Measurements from ENCODE around the gene PGAP6.
A peak's percentile ranks its signal among the peaks of the same experiment; 100 is the strongest.
"Not testable (repeated sequence)": the region's sequence is repeated elsewhere in the genome, so short reads cannot be mapped to it uniquely, and the experiment has no call there.

PGAP6 gene

DNA sequence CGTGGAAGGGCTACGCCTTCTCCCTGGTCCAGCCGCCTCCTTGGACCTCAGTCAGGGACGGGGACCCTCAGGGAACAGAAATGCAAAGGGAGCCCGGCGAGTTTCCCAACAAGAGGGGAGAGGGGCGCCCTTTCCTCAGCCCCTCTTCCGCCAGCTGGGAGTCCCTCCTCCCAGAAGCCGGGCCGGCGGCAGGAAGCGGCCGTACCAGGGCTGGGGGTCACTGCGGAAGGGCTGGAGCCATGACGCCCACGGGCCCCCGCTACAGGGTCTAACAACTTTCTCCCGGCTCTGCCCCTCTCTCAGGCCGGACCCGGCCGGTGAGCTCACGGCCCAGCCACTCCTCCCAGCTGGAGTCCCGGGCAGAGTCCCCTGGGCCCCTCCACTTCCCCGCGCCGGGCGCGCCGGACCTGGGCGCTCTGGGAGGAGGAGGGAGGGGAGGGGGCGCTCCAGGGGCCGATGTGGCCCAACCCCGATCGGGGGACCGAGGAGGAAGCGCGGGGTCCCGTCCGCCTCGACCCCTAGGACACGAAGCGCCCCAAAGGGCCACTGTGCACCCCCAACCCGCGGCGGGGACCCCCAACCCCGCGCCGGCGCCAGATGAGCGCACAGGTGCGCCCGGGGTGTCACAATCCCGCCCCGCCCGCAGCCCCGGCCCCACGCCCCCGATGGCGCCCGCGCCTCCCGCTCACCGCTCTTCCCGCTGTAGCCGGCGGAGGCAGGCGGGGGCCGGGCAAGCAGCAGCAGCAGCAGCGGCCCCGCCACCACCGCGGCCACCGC lies 578 bp downstream of the PGAP6 start:
- DNase-seq, result peak in 1 of 10 donors; percentile 85
- intact Hi-C loops (cut with DNase I), result no loop called here

DNA sequence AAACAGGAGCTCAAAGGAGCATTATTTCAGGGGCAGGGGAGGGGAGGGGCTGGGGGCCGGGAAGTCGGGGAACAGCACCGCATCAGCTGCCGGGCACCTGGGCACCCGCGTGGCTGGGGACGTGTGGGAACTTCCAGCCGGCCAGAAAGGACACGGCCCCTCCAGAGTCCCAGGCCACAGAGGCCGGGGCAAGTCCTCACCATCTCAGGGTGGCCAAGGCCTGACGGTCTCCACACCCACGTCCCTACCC lies 1.1 kb downstream of the PGAP6 start:
- intact Hi-C loops (cut with DNase I), result no loop called here
- no peak for DNase-seq

DNA sequence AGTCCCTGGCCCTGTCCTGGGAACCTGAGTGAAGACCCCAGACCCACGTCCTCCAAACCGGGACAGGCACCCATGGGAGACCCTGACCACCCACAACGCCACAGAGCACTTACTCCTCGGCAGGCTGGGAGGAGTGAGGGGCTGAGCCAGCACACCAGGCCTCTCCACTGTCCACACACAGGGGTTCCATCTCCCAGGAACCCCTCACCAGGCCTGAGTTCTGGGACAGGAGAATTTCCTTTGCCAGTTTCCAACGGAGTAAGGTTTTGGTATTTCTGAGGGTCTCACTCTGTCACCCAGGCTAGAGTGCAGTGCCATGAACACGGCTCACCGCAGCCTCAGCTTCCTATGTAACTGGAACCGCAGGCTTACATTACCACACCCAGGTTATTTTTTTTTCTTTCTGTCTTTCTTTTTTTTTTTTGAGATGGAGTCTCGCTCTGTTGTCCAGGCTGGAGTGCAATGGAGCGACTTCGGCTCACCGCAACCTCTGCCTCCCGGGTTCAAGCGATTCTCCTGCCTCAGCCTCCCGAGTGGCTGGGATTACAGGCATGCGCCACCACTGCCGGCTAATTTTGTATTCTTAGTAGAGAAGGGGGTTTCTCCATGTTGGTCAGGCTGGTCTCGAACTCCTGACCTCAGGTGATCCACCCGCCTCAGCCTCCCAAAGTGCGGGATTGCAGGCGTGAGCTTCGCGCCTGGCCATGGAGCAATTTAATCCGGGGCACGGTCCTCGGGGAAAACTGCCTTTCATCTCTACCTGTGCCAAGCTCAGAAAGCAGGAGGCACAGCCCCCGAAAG lies 1.6 kb downstream of the PGAP6 start:
- intact Hi-C loops (cut with DNase I), result no loop called here
- peak in 1 of 10 donors; percentile 69 for DNase-seq

DNA sequence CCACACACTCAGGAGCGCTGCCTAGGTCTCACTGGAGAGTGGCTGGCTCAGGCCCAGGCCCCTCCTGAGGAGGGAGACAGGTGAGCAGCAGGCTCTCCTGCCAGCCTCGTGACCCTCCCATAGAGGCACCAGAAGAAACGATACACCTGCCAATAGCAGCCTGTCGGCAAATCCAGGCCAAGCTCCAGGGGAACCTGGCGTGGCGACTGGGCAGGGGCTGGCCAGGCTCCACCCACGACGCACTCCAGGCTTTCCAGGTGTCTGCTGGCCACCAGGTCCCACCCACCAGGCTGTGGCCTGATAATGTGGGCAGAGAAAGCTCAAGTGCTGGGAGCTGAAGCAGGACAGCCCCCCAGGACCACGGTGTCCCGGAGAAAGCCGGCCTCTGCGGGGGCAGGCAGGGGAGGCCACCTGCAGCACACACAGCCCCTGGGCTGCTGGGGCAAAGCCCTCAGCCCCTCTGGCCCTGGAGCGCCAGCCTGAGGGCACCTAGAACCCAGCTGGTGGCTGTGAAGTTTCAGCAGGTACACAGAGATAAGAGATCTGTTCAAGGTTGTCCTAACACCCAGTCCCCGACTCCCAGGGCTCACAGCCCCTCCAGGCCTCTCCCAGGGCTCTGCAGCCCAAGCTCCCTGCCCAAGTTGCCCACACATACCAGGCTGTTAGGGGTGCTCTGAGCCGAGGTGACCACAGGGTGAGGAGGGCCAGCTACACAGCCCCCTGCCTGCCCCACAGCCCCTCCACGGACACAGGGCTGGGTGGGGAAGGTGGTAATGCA lies 2.4 kb downstream of the PGAP6 start:
- peak in 1 of 10 donors; percentile 63 for DNase-seq
- intact Hi-C loops (cut with DNase I), result no loop called here

DNA sequence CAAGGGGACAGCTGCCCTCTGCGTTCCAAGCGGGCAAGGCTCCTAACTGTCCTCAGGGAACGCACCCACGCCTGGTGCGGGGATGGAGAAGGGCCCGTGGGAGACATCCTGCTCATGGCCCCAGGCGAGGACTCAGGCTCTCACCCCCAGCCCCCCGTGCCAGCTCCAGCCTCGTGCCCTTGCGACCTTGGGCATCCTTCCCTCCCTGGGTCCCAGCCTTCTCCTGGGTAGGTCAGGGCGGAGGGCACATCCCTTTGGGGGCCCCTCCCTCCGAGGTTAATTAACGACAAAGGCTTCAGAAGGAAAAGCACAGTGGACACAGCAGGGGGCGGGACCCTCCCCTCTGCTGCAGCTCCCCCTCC lies 3.0 kb downstream of the PGAP6 start:
- peak in 1 of 10 donors; percentile 73 for DNase-seq
- intact Hi-C loops (cut with DNase I), result no loop called here

DNA sequence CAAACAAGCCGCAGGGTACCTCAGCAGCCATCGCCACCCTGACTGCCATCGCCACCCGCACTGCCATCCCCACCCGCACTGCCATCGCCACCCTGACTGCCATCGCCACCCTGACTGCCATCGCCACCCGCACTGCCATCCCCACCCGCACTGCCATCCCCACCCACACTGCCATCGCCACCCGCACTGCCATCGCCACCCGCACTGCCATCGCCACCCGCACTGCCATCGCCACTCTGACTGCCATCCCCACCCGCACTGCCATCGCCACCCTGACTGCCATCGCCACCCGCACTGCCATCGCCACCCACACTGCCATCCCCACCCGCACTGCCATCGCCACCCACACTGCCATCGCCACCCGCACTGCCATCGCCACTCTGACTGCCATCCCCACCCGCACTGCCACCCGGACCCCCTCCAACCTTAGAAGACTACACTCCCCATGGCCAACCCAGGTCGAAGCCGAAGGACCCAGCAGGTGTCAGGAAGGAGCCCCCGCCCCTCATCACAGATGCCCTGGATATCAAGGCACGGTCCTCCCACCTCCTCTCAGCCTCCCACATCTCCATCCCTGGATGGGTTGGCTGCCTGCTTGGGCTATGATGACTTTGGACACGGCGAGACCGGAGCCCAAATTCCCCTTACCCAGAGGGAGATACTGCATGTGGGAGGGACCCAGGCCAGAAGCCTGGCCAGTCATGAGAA lies 3.5 kb downstream of the PGAP6 start:
- DNase-seq; intact Hi-C loops (cut with DNase I): not testable (repeated sequence)

DNA sequence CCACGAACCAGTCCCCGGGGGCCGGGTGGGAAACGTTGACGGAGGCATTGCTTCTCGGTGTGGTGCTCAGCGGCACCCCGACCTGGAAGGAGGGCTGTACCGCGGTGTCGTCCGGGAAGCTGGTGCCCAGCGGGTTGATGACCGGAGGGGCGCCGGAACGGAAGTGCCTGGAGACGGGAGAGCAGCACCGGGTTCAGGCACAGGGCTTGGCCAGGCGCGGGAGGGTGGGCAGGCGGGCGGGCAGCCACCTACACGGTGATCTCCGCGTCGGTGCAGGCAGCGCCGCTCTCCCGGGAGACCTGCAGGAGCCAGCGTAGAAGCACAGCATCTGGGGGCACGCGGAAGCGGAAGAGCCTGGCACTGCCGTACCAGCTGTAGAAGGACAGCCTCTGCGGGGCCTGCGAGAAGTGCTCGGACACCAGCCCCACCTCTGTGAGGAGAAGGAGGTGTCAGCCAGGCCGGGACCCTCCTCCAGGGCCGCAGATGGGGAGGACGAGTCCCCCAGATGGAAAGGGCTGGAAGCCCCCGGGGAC lies 4.3 kb downstream of the PGAP6 start:
- no peak for DNase-seq
- intact Hi-C loops (cut with DNase I), result no loop called here

DNA sequence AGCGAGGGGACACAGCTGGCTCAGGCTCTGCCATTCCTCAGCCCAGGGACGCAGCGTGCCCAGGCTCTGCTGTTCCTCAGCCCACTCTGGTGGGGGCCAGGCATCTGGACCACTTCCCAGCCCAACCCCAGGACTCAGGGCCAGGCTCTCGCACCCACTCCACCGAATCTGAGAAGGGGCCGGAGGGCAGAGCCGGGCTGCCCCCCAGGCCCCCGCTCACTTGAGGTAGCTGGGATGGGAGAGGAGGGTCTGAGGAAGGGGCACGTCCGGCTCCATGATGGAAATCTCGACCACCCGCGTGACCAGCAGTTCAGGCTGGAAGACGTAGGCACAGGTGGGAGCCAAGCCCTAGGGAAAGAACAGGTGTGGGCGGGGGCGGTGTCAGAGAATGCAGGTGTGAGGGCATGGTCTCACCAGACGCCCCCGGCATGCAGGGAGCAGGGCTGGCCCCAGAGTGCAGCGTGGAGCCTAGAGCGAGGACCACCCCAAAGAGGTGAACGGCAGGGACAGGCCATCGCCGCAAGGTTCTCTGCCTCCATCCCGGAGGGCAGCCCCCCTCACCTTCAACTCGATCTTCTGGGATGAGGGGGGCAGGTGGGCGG lies 4.9 kb downstream of the PGAP6 start:
- intact Hi-C loops (cut with DNase I), result no loop called here
- DNase-seq, result no peak

DNA sequence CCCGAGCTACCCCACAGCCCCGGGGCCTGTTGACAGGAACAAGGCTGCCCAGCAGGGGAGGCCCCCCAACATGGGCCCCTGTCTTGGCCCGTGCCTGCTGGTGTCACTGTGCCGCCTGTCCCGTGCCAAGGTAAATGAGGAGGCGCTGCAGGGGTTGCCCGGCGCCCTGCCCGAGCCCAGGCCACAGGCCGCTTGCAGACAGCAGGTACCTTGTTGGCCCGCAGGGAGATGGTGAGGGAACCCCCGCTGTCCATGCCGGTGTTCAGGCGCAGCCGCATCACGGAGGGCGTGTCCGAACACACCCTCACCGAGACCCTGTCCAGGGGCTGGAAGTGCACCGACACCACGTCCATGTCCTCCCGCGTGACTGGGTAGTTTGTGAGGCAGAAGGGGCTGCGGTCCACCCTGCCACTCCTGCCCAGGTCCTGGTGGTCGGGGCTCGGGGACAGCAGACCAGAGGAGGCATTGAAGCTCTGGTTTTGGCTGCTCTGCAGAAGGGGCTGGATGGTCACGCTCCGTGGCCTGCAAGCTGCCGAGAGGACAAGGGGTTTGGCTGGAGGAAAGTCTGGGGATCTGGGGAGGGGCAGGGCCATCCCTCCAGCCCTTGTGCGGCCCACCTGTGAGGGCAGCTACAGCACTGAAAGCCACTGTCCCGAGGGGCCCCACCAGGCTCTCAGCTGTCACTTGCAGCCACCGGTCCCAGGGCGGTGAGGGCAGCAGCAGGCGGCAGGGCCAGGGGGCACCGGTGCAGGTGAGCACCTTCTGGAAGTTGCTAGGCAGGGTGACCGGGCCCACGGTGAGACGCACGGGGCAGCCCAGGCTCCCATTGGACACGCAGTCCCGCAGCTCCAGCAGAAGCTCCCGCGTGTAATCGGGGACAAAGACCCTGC lies 5.6 kb downstream of the PGAP6 start:
- intact Hi-C loops (cut with DNase I), result no loop called here

DNA sequence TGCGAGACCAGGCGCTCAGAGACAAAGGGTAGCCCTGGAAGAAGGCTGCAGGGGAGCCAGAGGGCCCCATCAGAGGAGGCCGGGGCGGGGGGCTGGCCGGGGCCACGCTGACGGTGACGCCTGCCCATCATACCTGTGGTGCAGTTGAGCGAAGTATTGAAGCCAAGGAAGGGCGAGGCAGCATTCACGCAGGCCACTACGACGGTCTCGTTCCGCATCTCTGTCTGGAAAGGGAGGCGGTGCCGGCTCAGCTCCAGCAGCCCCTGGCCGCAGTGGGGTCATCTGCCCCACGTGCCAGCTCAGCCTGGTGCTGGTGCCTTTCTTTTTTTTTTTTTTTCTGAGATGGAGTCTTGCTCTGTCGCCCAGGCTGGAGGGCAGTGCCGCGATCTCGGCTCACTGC lies 6.6 kb downstream of the PGAP6 start:
- intact Hi-C loops (cut with DNase I), result no loop called here
- no peak for DNase-seq

More for the DNA sequence above, 5.6 kb downstream of the PGAP6 start:
- no peak for DNase-seq

DNA sequence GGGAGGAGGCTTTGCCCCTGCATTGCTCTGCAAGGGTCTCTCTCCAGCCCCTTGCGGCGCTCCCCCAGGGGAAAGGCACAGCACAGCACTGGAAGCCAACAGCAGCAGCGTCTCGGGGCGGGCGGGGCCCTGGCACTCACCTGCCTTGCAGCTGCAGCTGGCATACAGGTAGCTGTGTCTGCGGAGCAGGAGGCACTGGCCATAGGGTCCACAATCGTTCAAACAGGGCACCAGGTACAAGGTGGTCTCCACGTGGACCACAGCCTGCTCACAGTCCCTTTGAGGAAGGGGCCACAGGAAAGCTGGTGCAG lies 7.2 kb downstream of the PGAP6 start:
- intact Hi-C loops (cut with DNase I), result no loop called here
- DNase-seq, result no peak

DNA sequence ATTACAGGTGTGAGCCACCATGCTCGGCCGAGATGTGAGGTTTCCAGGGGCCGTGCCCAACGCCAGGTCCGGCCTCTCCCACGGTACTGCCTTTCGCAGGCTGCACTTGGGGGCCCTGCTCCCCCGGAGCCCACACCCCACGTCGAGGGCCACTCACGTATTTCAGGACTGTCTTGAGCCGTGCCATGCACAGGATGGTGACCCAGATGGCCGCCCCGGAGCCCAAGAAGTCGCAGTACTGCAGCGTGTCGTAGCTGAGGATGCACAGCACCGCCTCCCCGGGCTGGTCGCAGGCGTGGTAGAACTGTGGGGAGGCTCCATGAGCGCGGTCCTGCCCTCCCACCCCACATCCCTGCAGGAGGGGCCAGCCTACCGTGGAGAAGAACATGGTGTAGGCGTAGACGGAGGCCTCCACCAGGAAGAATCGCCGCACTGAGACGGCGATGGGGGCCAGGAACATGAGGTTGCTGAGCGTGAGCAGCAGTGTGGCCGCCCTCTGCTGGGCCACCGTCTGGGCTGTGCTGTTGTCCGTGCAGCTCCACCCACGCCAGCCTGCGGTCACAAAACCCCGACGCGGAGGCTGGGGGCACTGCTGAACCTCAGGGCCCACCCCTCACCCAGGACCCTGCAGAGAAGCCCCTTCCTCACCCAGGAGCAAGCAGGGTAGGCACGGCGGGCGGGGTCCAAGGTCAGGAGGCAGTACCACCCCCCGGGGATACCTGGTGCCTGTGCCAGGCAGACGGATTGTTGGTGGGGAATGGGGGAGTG lies 7.7 kb downstream of the PGAP6 start:
- DNase-seq, result peak in 1 of 10 donors; percentile 83
- intact Hi-C loops (cut with DNase I), result no loop called here

DNA sequence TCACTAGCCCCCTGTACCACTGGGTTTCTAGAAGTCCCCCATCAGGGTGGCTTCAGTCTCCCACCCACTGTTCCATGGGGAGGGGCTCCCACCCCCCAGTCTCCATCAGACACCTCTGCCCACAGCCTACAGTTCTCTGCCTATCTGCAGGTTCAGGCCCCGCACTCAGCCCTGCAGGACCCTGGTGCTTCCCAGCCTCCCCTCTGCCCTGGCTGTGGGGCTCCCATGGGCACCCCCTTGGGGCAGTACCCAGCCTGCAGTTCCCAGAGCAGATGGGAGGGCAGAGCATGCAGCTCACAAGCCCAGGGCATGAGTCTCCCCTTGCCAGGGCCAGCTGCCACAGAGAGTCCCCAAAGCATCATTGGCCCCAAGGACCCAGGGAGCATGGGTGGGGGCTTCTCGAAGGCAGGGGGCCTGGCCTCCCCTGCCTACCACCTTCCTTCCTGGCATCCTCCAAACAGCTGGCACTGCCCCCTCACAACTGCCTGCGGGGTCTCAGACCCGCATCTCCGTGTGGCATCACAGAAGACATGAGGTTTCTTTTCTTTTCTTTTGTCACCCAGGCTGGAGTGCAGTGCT lies 8.7 kb downstream of the PGAP6 start:
- no peak for DNase-seq
- intact Hi-C loops (cut with DNase I), result no loop called here

DNA sequence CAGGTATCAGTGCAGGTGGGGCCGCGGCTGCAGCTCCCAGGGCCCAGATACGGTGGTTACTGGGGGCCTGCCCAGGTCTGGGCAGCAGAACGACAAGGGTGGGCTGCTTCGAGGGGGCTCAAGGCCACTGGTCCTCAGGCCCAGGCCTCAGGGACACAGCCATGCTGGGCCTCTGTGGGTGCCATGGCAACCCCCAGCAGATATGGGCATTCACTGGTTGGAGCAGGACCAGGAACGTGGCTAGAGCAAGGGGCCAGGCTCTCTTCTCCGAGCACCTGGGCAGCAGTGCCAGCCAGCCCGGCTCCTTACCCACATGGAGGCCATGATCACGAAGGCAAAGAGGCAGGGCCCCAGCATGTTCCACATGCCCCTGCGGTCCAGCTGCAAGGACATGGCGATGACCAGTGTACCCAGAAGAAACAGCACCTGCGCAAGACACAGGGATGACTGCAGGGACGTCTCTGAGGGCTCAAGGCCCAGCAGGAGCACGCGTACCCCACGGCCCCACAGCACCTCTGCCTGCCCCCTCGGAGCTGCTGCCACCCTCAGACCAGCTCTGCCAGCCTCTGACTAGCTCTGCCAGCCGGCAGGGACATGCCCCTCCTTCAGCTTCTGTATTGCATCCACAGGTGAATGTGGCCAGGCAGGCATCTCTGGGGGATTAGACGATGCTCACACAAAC lies 9.3 kb downstream of the PGAP6 start:
- DNase-seq, result no peak
- intact Hi-C loops (cut with DNase I), result no loop called here

DNA sequence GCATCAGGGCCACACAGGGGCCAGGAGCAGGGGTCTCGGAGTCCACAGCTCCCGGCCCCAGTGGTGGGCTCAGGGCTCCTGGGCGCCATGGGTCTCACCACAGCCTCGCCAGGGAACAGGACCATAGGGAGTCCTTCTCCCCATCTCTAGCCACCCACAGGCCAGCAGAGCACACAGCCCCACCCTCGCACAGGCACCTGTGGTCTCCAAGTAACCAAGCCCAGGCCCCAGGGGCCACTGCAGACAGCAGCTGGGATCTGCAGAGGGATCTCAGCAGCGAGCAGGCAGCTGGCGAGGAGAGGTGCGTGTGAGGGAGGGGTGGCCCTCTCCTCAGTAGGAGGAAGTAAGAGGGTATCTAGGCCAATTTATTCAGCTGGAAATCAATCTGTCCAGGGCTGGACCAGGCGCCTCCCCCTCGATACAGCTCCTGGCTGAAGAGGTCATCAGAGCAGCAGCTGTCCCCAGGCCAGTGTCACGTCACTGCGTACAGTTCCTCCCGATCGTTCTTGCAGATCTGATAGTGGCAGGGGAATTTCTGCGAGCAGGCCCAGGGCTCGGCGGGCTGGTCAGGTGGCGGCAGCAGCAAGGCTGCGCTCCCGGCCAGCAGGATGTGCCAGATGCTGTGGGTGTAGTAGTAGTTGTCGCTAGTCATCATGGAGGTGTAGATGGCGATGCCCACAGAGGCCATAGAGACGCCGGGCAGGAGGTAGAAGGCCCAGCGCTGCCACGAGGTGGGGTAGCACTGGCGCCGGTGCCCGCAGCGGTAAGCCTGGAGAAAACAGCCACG lies 10.1 kb downstream of the PGAP6 start:
- intact Hi-C loops (cut with DNase I), result no loop called here
- peak in 1 of 10 donors; percentile 86 for DNase-seq

DNA sequence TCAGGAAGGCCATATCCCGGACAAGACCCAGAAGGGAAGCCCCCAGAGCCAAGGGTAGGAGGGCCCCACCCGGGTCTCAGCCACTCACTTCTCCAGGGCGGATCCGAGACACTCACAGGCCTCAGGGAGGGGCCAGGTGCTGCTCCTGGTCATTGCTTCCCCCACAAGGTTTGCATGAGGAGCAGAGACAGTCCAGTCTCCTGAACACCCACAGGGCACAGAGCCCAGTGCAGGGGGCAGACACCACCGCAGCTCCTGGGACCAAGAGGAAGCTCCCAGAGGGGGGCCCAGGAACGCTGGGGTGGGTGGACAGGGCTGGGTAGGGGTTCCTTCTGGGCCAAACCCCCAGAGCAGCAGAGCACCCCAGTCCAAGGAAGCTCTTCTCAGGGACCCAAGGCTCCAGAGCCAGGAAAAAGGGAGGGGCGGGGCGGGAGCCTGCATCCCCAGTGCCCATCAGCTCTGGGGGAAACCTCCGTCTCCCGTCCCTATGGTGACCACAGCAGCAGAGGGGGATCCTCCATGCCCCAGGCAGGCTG lies 10.7 kb downstream of the PGAP6 start:
- no peak for DNase-seq
- intact Hi-C loops (cut with DNase I), result no loop called here

DNA sequence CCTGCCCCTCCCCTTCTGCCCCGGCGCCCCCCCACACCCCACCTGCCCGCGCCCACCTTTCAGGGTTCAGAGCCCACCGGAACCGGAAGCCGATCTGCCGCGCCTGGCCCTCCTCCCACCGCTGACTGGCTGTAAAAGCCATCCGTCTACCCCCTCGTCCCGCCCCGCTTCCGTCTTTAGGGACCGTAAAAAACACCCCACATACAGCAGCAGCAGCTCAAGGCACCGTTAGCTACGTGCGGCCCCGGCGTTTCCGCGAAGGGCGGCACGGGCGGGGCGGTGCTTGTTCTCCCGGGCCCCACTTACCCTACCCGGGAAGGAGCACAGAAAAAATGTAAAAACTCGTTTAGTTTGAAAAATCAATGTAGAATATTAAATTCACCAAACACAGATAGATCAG lies 11.3 kb downstream of the PGAP6 start, which contains the start of gene MRPL28:
Gene MRPL28, minus strand, starts transcription at position 96 of the 400 bp plus-strand sequence. CDS start 320 bp downstream, outside the sequence.
- DNase-seq, result peak; percentile 88 to 99 (median 94)
- intact Hi-C loops (cut with DNase I), result no loop called here
